Ureter (tissue), 1 donor: Measurements from ENCODE around the gene RNU6-1. TPM values are rescaled to one million over a fixed set of nuclear protein-coding genes. Genes with fewer than 3 reads are reported as not detected.
A peak's percentile ranks its signal among the peaks of the same experiment; 100 is the strongest.

Source experiments
- DNase-seq: peaks from one replicate; pipeline ENCODE4 v3.0.0-alpha.2; 2020; ENCODE audit warnings: low spot score
- total RNA-seq: library from RNA; stranded (reverse); gene quantifications from one replicate; pipeline ENCODE4 v1.2.4, GENCODE V29; 2023
- donor health status: DM: yes; HTN: yes; CAD: no.

Gene RNU6-1
- not detected for total RNA-seq

GRCh38 chr15:67839929-67840748 lies at the start of gene RNU6-1:
Gene RNU6-1, minus strand, starts transcription at chr15:67840045.
- DNase-seq, result peak; percentile 96

- no peak for DNase-seq
Measured at GRCh38 chr15:67887776-67888175, 47.9 kb upstream of the RNU6-1 start.

- no peak for DNase-seq
Measured at GRCh38 chr15:67885861-67886260, 46.0 kb upstream of the RNU6-1 start.

GRCh38 chr15:67885175-67885523 lies 45.3 kb upstream of the RNU6-1 start:
- no peak for DNase-seq

GRCh38 chr15:67884514-67885174 lies 44.8 kb upstream of the RNU6-1 start:
- peak; percentile 84 for DNase-seq

GRCh38 chr15:67884009-67884408 lies 44.2 kb upstream of the RNU6-1 start:
- DNase-seq, result no peak

GRCh38 chr15:67883234-67883773 lies 43.5 kb upstream of the RNU6-1 start:
- no peak for DNase-seq

GRCh38 chr15:67882487-67883233 lies 42.8 kb upstream of the RNU6-1 start:
- DNase-seq, result no peak

- DNase-seq, result peak; percentile 51
Measured at GRCh38 chr15:67880651-67881182, 40.9 kb upstream of the RNU6-1 start.

GRCh38 chr15:67879440-67880129 lies 39.7 kb upstream of the RNU6-1 start:
- no peak for DNase-seq

- DNase-seq, result no peak
Measured at GRCh38 chr15:67878712-67879206, 38.9 kb upstream of the RNU6-1 start.

GRCh38 chr15:67873777-67874176 lies 33.9 kb upstream of the RNU6-1 start:
- peak; percentile 20 for DNase-seq

GRCh38 chr15:67870868-67871408 lies 31.1 kb upstream of the RNU6-1 start:
- DNase-seq, result no peak

- no peak for DNase-seq
Measured at GRCh38 chr15:67869701-67870100, 29.9 kb upstream of the RNU6-1 start.

- DNase-seq, result no peak
Measured at GRCh38 chr15:67865766-67866165, 25.9 kb upstream of the RNU6-1 start.

GRCh38 chr15:67865331-67865730 lies 25.5 kb upstream of the RNU6-1 start:
- no peak for DNase-seq

GRCh38 chr15:67863442-67863987 lies 23.7 kb upstream of the RNU6-1 start:
- DNase-seq, result peak; percentile 79

GRCh38 chr15:67862750-67863441 lies 23.1 kb upstream of the RNU6-1 start:
- no peak for DNase-seq

GRCh38 chr15:67861983-67862382 lies 22.1 kb upstream of the RNU6-1 start:
- no peak for DNase-seq

- no peak for DNase-seq
Measured at GRCh38 chr15:67859331-67859946, 19.6 kb upstream of the RNU6-1 start.
